H1 (cell line): Measurements from ENCODE around the gene PDCD6IP. TPM values are rescaled to one million over a fixed set of nuclear protein-coding genes. Genes with fewer than 3 reads are reported as not detected.

ENCODE experiments used
- ATF2 ChIP-seq: IDR thresholded peaks from 2 replicates; pipeline ENCODE4 v1.6.1; 2012; ENCODE audit warnings: low read length, inconsistent platforms
- GABPA ChIP-seq: IDR thresholded peaks from 2 replicates; pipeline ENCODE4 v1.6.1; 2011; ENCODE audit warnings: mild to moderate bottlenecking, low read length, moderate library complexity, borderline replicate concordance; ENCODE audit not compliant: insufficient read depth
- GTF2F1 ChIP-seq: IDR thresholded peaks from 2 replicates; pipeline ENCODE4 v1.6.1; 2012; ENCODE audit warnings: low read depth, low read length, improper control_type of control experiment, borderline replicate concordance
- KDM4A ChIP-seq: IDR thresholded peaks from one replicate; pipeline ENCODE4 v1.7.1; 2012; ENCODE audit warnings: low read depth, mild to moderate bottlenecking, moderate library complexity, low read length, inconsistent platforms; ENCODE audit not compliant: severe bottlenecking
- TBP ChIP-seq: IDR thresholded peaks from 2 replicates; pipeline ENCODE4 v1.6.1; 2011; ENCODE audit warnings: low read depth, low read length, improper control_type of control experiment
- polyA plus RNA-seq, 7 experiments: library from polyadenylated mRNA; depleted of rRNA in 3 of 7; stranded (reverse) in 5 of 7; unstranded in 2 of 7; fragments of >200 nt in 5 of 7; fragments of 200-250 nt in 2 of 7; gene quantifications; 1 replicate in 5 of 7; 2 replicates in 1 of 7; 4 replicates in 1 of 7; pipeline versions ENCODE4 v1.2.1 to v1.2.3, GENCODE V29; 2011 to 2013; ENCODE audit warnings: missing spikeins in 2 of 7, mixed read lengths in 2 of 7
- total RNA-seq: library from RNA; stranded (reverse); fragmentation: NEBNext Ultra II Directional; extraction: Animal tissue kit (Norgen Biotek cat#: 25700); gene quantifications from 2 replicates; pipeline ENCODE4 v1.2.1, GENCODE V29; 2021

The PDCD6IP gene
- total and polyA plus RNA-seq, 2 of the 8 experiments (the other 6 are each of a cell fraction or from before 2014, with no cell fraction given) = 61.7 to 155 TPM

GRCh38 chr3:33789183-33789954 is 9.1 kb upstream of the PDCD6IP start (continued):
- TF ChIP-seq GABPA (no peak), KDM4A (no peak), TBP (no peak), GTF2F1 (no peak), ATF2 (no peak)
